ENCODE results near the gene SLC38A9. TPM values are rescaled to one million over a fixed set of nuclear protein-coding genes. Genes with fewer than 3 reads are reported as not detected.

SLC38A9 gene
- total RNA-seq, 1 experiment from 2014 or later, result 20.1 TPM

GRCh38 chr5:55585206-55585610 is 126.9 kb downstream of the SLC38A9 start:
- Mint-ChIP-seq H3K36me3 (ENCODE audit: insufficient read depth, unreplicated experiment) (no peaks in the 10 kb centered on the region), H3K27me3 (ENCODE audit: insufficient read depth, unreplicated experiment) (no peaks in the 10 kb centered on the region), H3K4me1 (ENCODE audit: insufficient read depth, unreplicated experiment) (no peaks in the 10 kb centered on the region), H3K27ac (ENCODE audit: low read depth, unreplicated experiment) (no peak overlapping the region), H3K4me3 (ENCODE audit: unreplicated experiment) (no peak overlapping the region), H3K9me3 (ENCODE audit: unreplicated experiment) (no peaks in the 10 kb centered on the region)
- intact Hi-C loops (cut with micrococcal nuclease), result no loop called here
- BruUV-seq (replicated peaks), result no TSS peak
- ChIA-PET CTCF (no interaction called here), POLR2A (no interaction called here)
- no peak for TF ChIP-seq CTCF (IDR thresholded peaks at IDR 0.05; ENCODE audit: unreplicated experiment)
- DNase-seq (ENCODE audit: unreplicated experiment), result no peak

GRCh38 chr5:55584398-55585205 is 127.5 kb downstream of the SLC38A9 start:
- no peak for DNase-seq (ENCODE audit: unreplicated experiment)
- no peak overlapping the region for H3K4me3 Mint-ChIP-seq (ENCODE audit: unreplicated experiment)
- no peaks in the 10 kb centered on the region for H3K27me3 Mint-ChIP-seq (ENCODE audit: insufficient read depth, unreplicated experiment)
- no TSS peak for BruUV-seq (replicated peaks)
- intact Hi-C loops (cut with micrococcal nuclease), result no loop called here
- H3K4me1 Mint-ChIP-seq (ENCODE audit: insufficient read depth, unreplicated experiment), result no peaks in the 10 kb centered on the region
- TF ChIP-seq CTCF (IDR thresholded peaks at IDR 0.05; ENCODE audit: unreplicated experiment), result no peak
- no peak overlapping the region for H3K27ac Mint-ChIP-seq (ENCODE audit: low read depth, unreplicated experiment)
- no peaks in the 10 kb centered on the region for H3K36me3 Mint-ChIP-seq (ENCODE audit: insufficient read depth, unreplicated experiment)
- CTCF ChIA-PET, result interaction anchor here (0.5 kb wide), 1 partner anchor 19 kb away, joined by 3 read pairs; no protein-coding TSS in a partner anchor
- POLR2A ChIA-PET, result no interaction called here
- no peaks in the 10 kb centered on the region for H3K9me3 Mint-ChIP-seq (ENCODE audit: unreplicated experiment)

- BruUV-seq (replicated peaks), result no TSS peak
- Mint-ChIP-seq H3K27me3 (ENCODE audit: insufficient read depth, unreplicated experiment) (no peaks in the 10 kb centered on the region), H3K4me1 (ENCODE audit: insufficient read depth, unreplicated experiment) (no peaks in the 10 kb centered on the region), H3K27ac (ENCODE audit: low read depth, unreplicated experiment) (no peak overlapping the region), H3K4me3 (ENCODE audit: unreplicated experiment) (no peak overlapping the region), H3K9me3 (ENCODE audit: unreplicated experiment) (no peaks in the 10 kb centered on the region), H3K36me3 (ENCODE audit: insufficient read depth, unreplicated experiment) (no peaks in the 10 kb centered on the region)
- no peak for DNase-seq (ENCODE audit: unreplicated experiment)
- ChIA-PET POLR2A (no interaction called here), CTCF (no interaction called here)
- intact Hi-C loops (cut with micrococcal nuclease), result no loop called here
- no peak for TF ChIP-seq CTCF (IDR thresholded peaks at IDR 0.05; ENCODE audit: unreplicated experiment)
Measured at GRCh38 chr5:55583578-55583977, 128.5 kb downstream of the SLC38A9 start.

GRCh38 chr5:55582256-55582655 is 129.9 kb downstream of the SLC38A9 start:
- ChIA-PET CTCF (interaction anchor here (1.4 kb wide), 1 partner anchor 9 kb away, joined by 5 read pairs; no protein-coding TSS in a partner anchor), POLR2A (no interaction called here)
- no TSS peak for BruUV-seq (replicated peaks)
- no peaks in the 10 kb centered on the region for H3K36me3 Mint-ChIP-seq (ENCODE audit: insufficient read depth, unreplicated experiment)
- no peak for TF ChIP-seq CTCF (IDR thresholded peaks at IDR 0.05; ENCODE audit: unreplicated experiment)
- H3K27ac Mint-ChIP-seq (ENCODE audit: low read depth, unreplicated experiment), result no peak overlapping the region
- H3K4me3 Mint-ChIP-seq (ENCODE audit: unreplicated experiment), result no peak overlapping the region
- no peaks in the 10 kb centered on the region for H3K27me3 Mint-ChIP-seq (ENCODE audit: insufficient read depth, unreplicated experiment)
- intact Hi-C loops (cut with micrococcal nuclease), result no loop called here
- no peaks in the 10 kb centered on the region for H3K4me1 Mint-ChIP-seq (ENCODE audit: insufficient read depth, unreplicated experiment)
- no peaks in the 10 kb centered on the region for H3K9me3 Mint-ChIP-seq (ENCODE audit: unreplicated experiment)
- DNase-seq (ENCODE audit: unreplicated experiment), result no peak
